Rectal smooth muscle tissue (tissue), 1 donor: ENCODE results near the gene TP53BP2.

Source experiments
- H3K27ac ChIP-seq: one replicate; pipeline ENCODE4 v1.7.0; 2013; ENCODE audit warnings: low read depth, low read length, inconsistent platforms
- H3K27me3 ChIP-seq: one replicate; pipeline ENCODE4 v1.7.0; 2013; ENCODE audit warnings: low read length; ENCODE audit not compliant: control insufficient read depth, insufficient read depth
- H3K36me3 ChIP-seq: one replicate; pipeline ENCODE4 v1.7.0; 2013; ENCODE audit warnings: low read length; ENCODE audit not compliant: control insufficient read depth, insufficient read depth
- H3K4me1 ChIP-seq: one replicate; pipeline ENCODE4 v1.7.0; 2013; ENCODE audit warnings: low read length; ENCODE audit not compliant: control insufficient read depth, insufficient read depth
- H3K4me3 ChIP-seq: one replicate; pipeline ENCODE4 v1.7.0; 2013; ENCODE audit warnings: low read length
- H3K9ac ChIP-seq: one replicate; pipeline ENCODE4 v1.7.0; 2013; ENCODE audit warnings: low read length

The TP53BP2 gene

GRCh38 chr1:223763881-223764280 is 81.9 kb downstream of the TP53BP2 start:
- Histone ChIP-seq H3K4me3 (no peak overlapping the region), H3K9ac (no peak overlapping the region), H3K36me3 (peaks cover 30% of the 10 kb centered on the region), H3K27ac (no peak overlapping the region), H3K4me1 (no peaks in the 10 kb centered on the region), H3K27me3 (no peaks in the 10 kb centered on the region)

- Histone ChIP-seq H3K27me3 (no peaks in the 10 kb centered on the region), H3K4me3 (no peak overlapping the region), H3K4me1 (no peaks in the 10 kb centered on the region), H3K9ac (no peak overlapping the region), H3K36me3 (peaks cover 31% of the 10 kb centered on the region), H3K27ac (no peak overlapping the region)
These were observed 82.5 kb downstream of the TP53BP2 start for GRCh38 chr1:223763251-223763650.

- no peak overlapping the region for H3K27ac ChIP-seq
- H3K36me3 ChIP-seq, result peaks cover 37% of the 10 kb centered on the region
- no peak overlapping the region for H3K9ac ChIP-seq
- no peak overlapping the region for H3K4me3 ChIP-seq
- H3K27me3 ChIP-seq, result no peaks in the 10 kb centered on the region
- H3K4me1 ChIP-seq, result no peaks in the 10 kb centered on the region
These were observed 84.3 kb downstream of the TP53BP2 start for GRCh38 chr1:223761411-223761810.

- no peak overlapping the region for H3K27ac ChIP-seq
- H3K27me3 ChIP-seq, result no peaks in the 10 kb centered on the region
- H3K36me3 ChIP-seq, result peaks cover 37% of the 10 kb centered on the region
- H3K9ac ChIP-seq, result no peak overlapping the region
- H3K4me1 ChIP-seq, result no peaks in the 10 kb centered on the region
- no peak overlapping the region for H3K4me3 ChIP-seq
These were observed 84.9 kb downstream of the TP53BP2 start for GRCh38 chr1:223760833-223761232.

- Histone ChIP-seq H3K4me1 (no peaks in the 10 kb centered on the region), H3K4me3 (no peak overlapping the region), H3K9ac (no peak overlapping the region), H3K36me3 (peaks cover 31% of the 10 kb centered on the region), H3K27ac (no peak overlapping the region), H3K27me3 (no peaks in the 10 kb centered on the region)
These were observed 86.5 kb downstream of the TP53BP2 start for GRCh38 chr1:223759273-223759672.

GRCh38 chr1:223758734-223759133 is 87.0 kb downstream of the TP53BP2 start:
- no peaks in the 10 kb centered on the region for H3K27me3 ChIP-seq
- no peak overlapping the region for H3K9ac ChIP-seq
- no peaks in the 10 kb centered on the region for H3K4me1 ChIP-seq
- no peak overlapping the region for H3K27ac ChIP-seq
- H3K4me3 ChIP-seq, result no peak overlapping the region
- peaks cover 31% of the 10 kb centered on the region for H3K36me3 ChIP-seq

- Histone ChIP-seq H3K27me3 (no peaks in the 10 kb centered on the region), H3K9ac (no peak overlapping the region), H3K36me3 (peaks cover 41% of the 10 kb centered on the region), H3K4me3 (no peak overlapping the region), H3K4me1 (no peaks in the 10 kb centered on the region), H3K27ac (no peak overlapping the region)
These were observed 88.7 kb downstream of the TP53BP2 start for GRCh38 chr1:223756806-223757700.

- H3K4me1 ChIP-seq, result no peaks in the 10 kb centered on the region
- no peaks in the 10 kb centered on the region for H3K27me3 ChIP-seq
- no peak overlapping the region for H3K4me3 ChIP-seq
- H3K27ac ChIP-seq, result no peak overlapping the region
- H3K9ac ChIP-seq, result no peak overlapping the region
- peaks cover 46% of the 10 kb centered on the region for H3K36me3 ChIP-seq
These were observed 89.6 kb downstream of the TP53BP2 start for GRCh38 chr1:223755992-223756775.

- H3K36me3 ChIP-seq, result peaks cover 47% of the 10 kb centered on the region
- H3K4me1 ChIP-seq, result no peaks in the 10 kb centered on the region
- no peak overlapping the region for H3K4me3 ChIP-seq
- H3K27ac ChIP-seq, result no peak overlapping the region
- H3K9ac ChIP-seq, result no peak overlapping the region
- H3K27me3 ChIP-seq, result no peaks in the 10 kb centered on the region
These were observed 90.3 kb downstream of the TP53BP2 start for GRCh38 chr1:223755432-223755792.

GRCh38 chr1:223754681-223755431 is 90.9 kb downstream of the TP53BP2 start:
- H3K4me3 ChIP-seq, result no peak overlapping the region
- no peak overlapping the region for H3K27ac ChIP-seq
- H3K36me3 ChIP-seq, result peaks cover 41% of the 10 kb centered on the region
- H3K9ac ChIP-seq, result no peak overlapping the region
- H3K27me3 ChIP-seq, result no peaks in the 10 kb centered on the region
- no peaks in the 10 kb centered on the region for H3K4me1 ChIP-seq

GRCh38 chr1:223752721-223753515 is 92.8 kb downstream of the TP53BP2 start:
- peaks cover 4% of the 10 kb centered on the region for H3K4me1 ChIP-seq
- peaks cover 34% of the 10 kb centered on the region for H3K36me3 ChIP-seq
- no peaks in the 10 kb centered on the region for H3K27me3 ChIP-seq
- no peak overlapping the region for H3K9ac ChIP-seq
- H3K27ac ChIP-seq, result no peak overlapping the region
- no peak overlapping the region for H3K4me3 ChIP-seq
